ENCODE data around the gene ST8SIA4. TPM values are rescaled to one million over a fixed set of nuclear protein-coding genes. Genes with fewer than 3 reads are reported as not detected.

The ST8SIA4 gene
- total RNA-seq, 1 donor from 2014 or later: 0.59 TPM

- Mint-ChIP-seq H3K4me1 (ENCODE audit: low read depth, unreplicated experiment) (peaks cover 9% of the 10 kb centered on the region), H3K27ac (ENCODE audit: unreplicated experiment) (no peak overlapping the region), H3K27me3 (ENCODE audit: low read depth, unreplicated experiment) (no peaks in the 10 kb centered on the region), H3K4me3 (ENCODE audit: unreplicated experiment) (no peak overlapping the region), H3K9me3 (ENCODE audit: unreplicated experiment) (no peaks in the 10 kb centered on the region), H3K36me3 (ENCODE audit: low read depth, unreplicated experiment) (no peaks in the 10 kb centered on the region)
- Histone ChIP-seq H3K9ac (ENCODE audit: low read length) (no peak overlapping the region), H3K27ac (ENCODE audit: low read depth, low read length) (no peak overlapping the region), H3K4me3 (ENCODE audit: insufficient read depth, low read depth, low read length) (no peak overlapping the region), H4K20me1 (ENCODE audit: insufficient read depth, low read length) (no peaks in the 10 kb centered on the region), H3K9me3 (ENCODE audit: insufficient read depth, low read depth, low read length) (no peaks in the 10 kb centered on the region), H3K36me3 (ENCODE audit: insufficient read depth, low read length) (no peaks in the 10 kb centered on the region), H3K27me3 (ENCODE audit: insufficient read depth, low read length) (no peaks in the 10 kb centered on the region), H3K4me2 (ENCODE audit: low read length) (no peak overlapping the region), H2AFZ (ENCODE audit: low read depth, low read length) (no peak overlapping the region), H3K4me1 (ENCODE audit: insufficient read depth, low read length) (no peaks in the 10 kb centered on the region), H3K79me2 (ENCODE audit: insufficient read depth, low read length) (no peaks in the 10 kb centered on the region)
- TF ChIP-seq EZH2 (IDR thresholded peaks at IDR 0.05; ENCODE audit: insufficient read depth, low read length): no peak
- no peak for TF ChIP-seq CTCF (IDR thresholded peaks at IDR 0.05; ENCODE audit: insufficient read depth, low read depth, low read length)
- FAIRE-seq (no peak), DNase-seq (ENCODE audit: low read depth) (no peak)
These were observed 78.4 kb downstream of the ST8SIA4 start for GRCh38 chr5:100824635-100825034.

GRCh38 chr5:100823812-100824211 lies 79.3 kb downstream of the ST8SIA4 start:
- no peak for FAIRE-seq
- no peaks in the 10 kb centered on the region for H3K9me3 Mint-ChIP-seq (ENCODE audit: unreplicated experiment)
- no peak overlapping the region for H3K4me3 ChIP-seq (ENCODE audit: insufficient read depth, low read depth, low read length)
- H3K4me1 ChIP-seq (ENCODE audit: insufficient read depth, low read length): no peaks in the 10 kb centered on the region
- H3K9ac ChIP-seq (ENCODE audit: low read length): no peak overlapping the region
- TF ChIP-seq EZH2 (IDR thresholded peaks at IDR 0.05; ENCODE audit: insufficient read depth, low read length) (no peak), CTCF (IDR thresholded peaks at IDR 0.05; ENCODE audit: insufficient read depth, low read depth, low read length) (no peak)
- H3K36me3 Mint-ChIP-seq (ENCODE audit: low read depth, unreplicated experiment): no peaks in the 10 kb centered on the region
- no peak overlapping the region for H3K27ac ChIP-seq (ENCODE audit: low read depth, low read length)
- no peak overlapping the region for H2AFZ ChIP-seq (ENCODE audit: low read depth, low read length)
- H3K4me2 ChIP-seq (ENCODE audit: low read length): no peak overlapping the region
- no peak overlapping the region for H3K4me3 Mint-ChIP-seq (ENCODE audit: unreplicated experiment)
- H3K36me3 ChIP-seq (ENCODE audit: insufficient read depth, low read length): no peaks in the 10 kb centered on the region
- H3K27me3 ChIP-seq (ENCODE audit: insufficient read depth, low read length): no peaks in the 10 kb centered on the region
- H3K27me3 Mint-ChIP-seq (ENCODE audit: low read depth, unreplicated experiment): no peaks in the 10 kb centered on the region
- DNase-seq (ENCODE audit: low read depth): no peak
- H3K9me3 ChIP-seq (ENCODE audit: insufficient read depth, low read depth, low read length): no peaks in the 10 kb centered on the region
- H3K4me1 Mint-ChIP-seq (ENCODE audit: low read depth, unreplicated experiment): peaks cover 9% of the 10 kb centered on the region
- H3K27ac Mint-ChIP-seq (ENCODE audit: unreplicated experiment): no peak overlapping the region
- H4K20me1 ChIP-seq (ENCODE audit: insufficient read depth, low read length): no peaks in the 10 kb centered on the region
- H3K79me2 ChIP-seq (ENCODE audit: insufficient read depth, low read length): no peaks in the 10 kb centered on the region

GRCh38 chr5:100821751-100822150 lies 81.3 kb downstream of the ST8SIA4 start:
- Histone ChIP-seq H3K36me3 (ENCODE audit: insufficient read depth, low read length) (no peaks in the 10 kb centered on the region), H3K4me1 (ENCODE audit: insufficient read depth, low read length) (no peaks in the 10 kb centered on the region), H3K4me2 (ENCODE audit: low read length) (no peak overlapping the region), H3K27me3 (ENCODE audit: insufficient read depth, low read length) (no peaks in the 10 kb centered on the region), H4K20me1 (ENCODE audit: insufficient read depth, low read length) (no peaks in the 10 kb centered on the region), H3K4me3 (ENCODE audit: insufficient read depth, low read depth, low read length) (no peak overlapping the region), H3K9me3 (ENCODE audit: insufficient read depth, low read depth, low read length) (no peaks in the 10 kb centered on the region), H3K79me2 (ENCODE audit: insufficient read depth, low read length) (no peaks in the 10 kb centered on the region), H3K9ac (ENCODE audit: low read length) (no peak overlapping the region), H2AFZ (ENCODE audit: low read depth, low read length) (no peak overlapping the region), H3K27ac (ENCODE audit: low read depth, low read length) (no peak overlapping the region)
- Mint-ChIP-seq H3K36me3 (ENCODE audit: low read depth, unreplicated experiment) (no peaks in the 10 kb centered on the region), H3K4me3 (ENCODE audit: unreplicated experiment) (no peak overlapping the region), H3K27ac (ENCODE audit: unreplicated experiment) (no peak overlapping the region), H3K9me3 (ENCODE audit: unreplicated experiment) (no peaks in the 10 kb centered on the region), H3K27me3 (ENCODE audit: low read depth, unreplicated experiment) (no peaks in the 10 kb centered on the region), H3K4me1 (ENCODE audit: low read depth, unreplicated experiment) (no peaks in the 10 kb centered on the region)
- TF ChIP-seq EZH2 (IDR thresholded peaks at IDR 0.05; ENCODE audit: insufficient read depth, low read length) (no peak), CTCF (IDR thresholded peaks at IDR 0.05; ENCODE audit: insufficient read depth, low read depth, low read length) (no peak)
- DNase-seq (ENCODE audit: low read depth): no peak
- no peak for FAIRE-seq
